ENCODE data around the gene MAGEA11.
"Not testable (repeated sequence)": the region's sequence is repeated elsewhere in the genome, so short reads cannot be mapped to it uniquely, and the experiment has no call there.

DNA sequence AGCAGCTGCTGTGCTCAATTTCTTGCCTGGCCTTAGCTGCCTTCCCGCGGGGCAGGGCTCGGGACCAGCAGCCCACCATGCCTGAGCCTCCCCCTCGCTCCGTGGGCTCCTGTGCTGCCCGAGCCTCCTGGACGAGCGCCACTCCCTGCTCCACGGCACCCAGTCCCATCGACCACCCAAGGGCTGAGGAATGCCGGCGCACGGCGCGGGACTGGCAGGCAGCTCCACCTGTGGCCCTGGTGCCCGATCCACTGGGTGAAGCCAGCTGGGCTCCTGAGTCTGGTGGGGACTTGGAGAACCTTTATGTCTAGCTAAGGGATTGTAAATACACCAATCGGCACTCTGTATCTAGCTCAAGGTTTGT is 46.8 kb downstream of the MAGEA11 start:
- TF ChIP-seq, protein P1, sequence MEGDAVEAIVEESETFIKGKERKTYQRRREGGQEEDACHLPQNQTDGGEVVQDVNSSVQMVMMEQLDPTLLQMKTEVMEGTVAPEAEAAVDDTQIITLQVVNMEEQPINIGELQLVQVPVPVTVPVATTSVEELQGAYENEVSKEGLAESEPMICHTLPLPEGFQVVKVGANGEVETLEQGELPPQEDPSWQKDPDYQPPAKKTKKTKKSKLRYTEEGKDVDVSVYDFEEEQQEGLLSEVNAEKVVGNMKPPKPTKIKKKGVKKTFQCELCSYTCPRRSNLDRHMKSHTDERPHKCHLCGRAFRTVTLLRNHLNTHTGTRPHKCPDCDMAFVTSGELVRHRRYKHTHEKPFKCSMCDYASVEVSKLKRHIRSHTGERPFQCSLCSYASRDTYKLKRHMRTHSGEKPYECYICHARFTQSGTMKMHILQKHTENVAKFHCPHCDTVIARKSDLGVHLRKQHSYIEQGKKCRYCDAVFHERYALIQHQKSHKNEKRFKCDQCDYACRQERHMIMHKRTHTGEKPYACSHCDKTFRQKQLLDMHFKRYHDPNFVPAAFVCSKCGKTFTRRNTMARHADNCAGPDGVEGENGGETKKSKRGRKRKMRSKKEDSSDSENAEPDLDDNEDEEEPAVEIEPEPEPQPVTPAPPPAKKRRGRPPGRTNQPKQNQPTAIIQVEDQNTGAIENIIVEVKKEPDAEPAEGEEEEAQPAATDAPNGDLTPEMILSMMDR (IDR thresholded peaks at IDR 0.05; ENCODE audit: low read length) = not testable (repeated sequence)
- TF ChIP-seq EZH2 (optimal IDR thresholded peaks at IDR 0.05; ENCODE audit: low read depth, low read length) = not testable (repeated sequence)

All from MM.1S (cell line).